Nephron progenitor cell (in vitro differentiated cells): ENCODE data around the gene TLR9.

Experiments
- DNase-seq: peaks from one replicate; pipeline ENCODE4 v3.0.0; 2021
- H3K27ac Mint-ChIP-seq: 2 replicates; pipeline ENCODE4 v1.8.0; 2021; ENCODE audit warnings: mild to moderate bottlenecking, moderate library complexity, mixed read lengths
- H3K27me3 Mint-ChIP-seq: 2 replicates; pipeline ENCODE4 v1.8.0; 2021; ENCODE audit warnings: mild to moderate bottlenecking, low read depth, mixed read lengths; ENCODE audit not compliant: poor library complexity
- H3K36me3 Mint-ChIP-seq: 2 replicates; pipeline ENCODE4 v1.8.0; 2021; ENCODE audit warnings: low read depth, mixed read lengths
- H3K4me1 Mint-ChIP-seq: 2 replicates; pipeline ENCODE4 v1.8.0; 2021; ENCODE audit warnings: mixed read lengths
- H3K4me3 Mint-ChIP-seq: 2 replicates; pipeline ENCODE4 v1.8.0; 2021; ENCODE audit warnings: mild to moderate bottlenecking, moderate library complexity, mixed read lengths
- H3K9me3 Mint-ChIP-seq: 2 replicates; pipeline ENCODE4 v1.8.0; 2021; ENCODE audit warnings: mild to moderate bottlenecking, moderate library complexity, mixed read lengths
- CTCF ChIP-seq: fragments of 200-600 bp; sonication (generic); IDR thresholded peaks from 2 replicates; pipeline ENCODE4 v1.5.0; 2021; ENCODE audit warnings: antibody characterized with exemption

Gene TLR9

GRCh38 chr3:52256159-52256558 is 30.7 kb upstream of the TLR9 start:
- Mint-ChIP-seq H3K27ac (no peak overlapping the region), H3K27me3 (peaks cover 3% of the 10 kb centered on the region), H3K4me3 (no peak overlapping the region), H3K36me3 (peaks cover 76% of the 10 kb centered on the region), H3K4me1 (peaks cover 11% of the 10 kb centered on the region), H3K9me3 (no peaks in the 10 kb centered on the region)
- no peak for DNase-seq
- TF ChIP-seq CTCF: no peak

- H3K27me3 Mint-ChIP-seq: peaks cover 3% of the 10 kb centered on the region
- no peak overlapping the region for H3K27ac Mint-ChIP-seq
- no peaks in the 10 kb centered on the region for H3K9me3 Mint-ChIP-seq
- H3K36me3 Mint-ChIP-seq: peaks cover 60% of the 10 kb centered on the region
- DNase-seq: no peak
- peaks cover 11% of the 10 kb centered on the region for H3K4me1 Mint-ChIP-seq
- TF ChIP-seq CTCF: no peak
- no peak overlapping the region for H3K4me3 Mint-ChIP-seq
These were observed 29.2 kb upstream of the TLR9 start for GRCh38 chr3:52254608-52255007.

DNA sequence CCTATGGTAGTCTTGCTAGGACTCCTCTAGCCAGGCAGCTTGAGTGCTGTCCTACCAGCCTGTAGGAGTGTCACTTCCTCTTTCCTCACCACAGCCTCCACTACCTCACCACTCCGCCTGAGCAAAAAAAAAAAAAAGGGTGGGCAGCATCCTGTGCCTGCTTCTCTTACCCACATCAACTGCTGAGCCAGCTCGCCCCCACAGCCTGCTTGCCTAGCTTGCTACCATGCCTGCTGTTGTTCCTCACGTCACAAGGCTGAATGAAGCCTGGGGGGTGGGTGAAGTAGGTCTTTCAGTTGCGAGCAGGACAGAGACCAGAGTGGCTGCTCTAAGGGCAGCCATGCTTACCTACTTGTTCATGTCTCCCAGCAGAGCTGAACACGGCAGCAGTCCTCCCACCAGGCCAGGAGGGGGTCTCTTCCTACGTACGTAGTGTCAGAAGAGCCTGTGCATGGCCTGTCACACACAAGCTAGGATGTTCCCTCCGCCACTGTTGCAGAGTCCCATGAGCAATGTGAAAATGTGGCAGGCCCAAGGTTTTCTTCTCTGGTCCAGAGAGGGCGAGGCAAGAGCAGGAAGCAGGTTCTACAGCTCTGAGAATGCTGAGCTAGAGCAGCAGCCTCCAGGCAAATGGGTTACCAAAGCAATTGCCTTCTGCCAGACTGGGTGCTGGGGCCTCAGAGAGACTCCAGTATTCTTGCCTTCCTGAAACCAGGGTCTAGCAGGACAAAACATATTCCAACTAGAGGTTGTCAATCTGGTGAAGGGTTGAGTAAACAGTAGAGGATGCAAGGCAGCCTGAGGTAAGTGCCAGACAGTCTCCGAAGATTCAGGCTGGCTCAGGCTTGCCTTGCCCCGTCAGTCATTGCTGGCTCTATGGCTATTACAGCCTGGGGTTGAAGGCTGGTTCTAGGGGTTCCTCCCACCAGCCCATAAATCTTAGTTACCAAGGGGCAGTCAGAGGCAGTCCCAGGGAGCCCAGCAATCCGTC is 28.2 kb upstream of the TLR9 start:
- no peak overlapping the region for H3K4me3 Mint-ChIP-seq
- TF ChIP-seq CTCF: no peak
- H3K27ac Mint-ChIP-seq: peak overlapping the region; percentile 64
- no peaks in the 10 kb centered on the region for H3K9me3 Mint-ChIP-seq
- no peak for DNase-seq
- peaks cover 50% of the 10 kb centered on the region for H3K36me3 Mint-ChIP-seq
- peaks cover 3% of the 10 kb centered on the region for H3K27me3 Mint-ChIP-seq
- peaks cover 11% of the 10 kb centered on the region for H3K4me1 Mint-ChIP-seq

- DNase-seq: no peak
- peaks cover 19% of the 10 kb centered on the region for H3K36me3 Mint-ChIP-seq
- peaks cover 23% of the 10 kb centered on the region for H3K27me3 Mint-ChIP-seq
- no peak overlapping the region for H3K27ac Mint-ChIP-seq
- no peak for TF ChIP-seq CTCF
- H3K4me3 Mint-ChIP-seq: no peak overlapping the region
- H3K4me1 Mint-ChIP-seq: peaks cover 14% of the 10 kb centered on the region
- H3K9me3 Mint-ChIP-seq: no peaks in the 10 kb centered on the region
These were observed 24.7 kb upstream of the TLR9 start for GRCh38 chr3:52250122-52250521.

DNA sequence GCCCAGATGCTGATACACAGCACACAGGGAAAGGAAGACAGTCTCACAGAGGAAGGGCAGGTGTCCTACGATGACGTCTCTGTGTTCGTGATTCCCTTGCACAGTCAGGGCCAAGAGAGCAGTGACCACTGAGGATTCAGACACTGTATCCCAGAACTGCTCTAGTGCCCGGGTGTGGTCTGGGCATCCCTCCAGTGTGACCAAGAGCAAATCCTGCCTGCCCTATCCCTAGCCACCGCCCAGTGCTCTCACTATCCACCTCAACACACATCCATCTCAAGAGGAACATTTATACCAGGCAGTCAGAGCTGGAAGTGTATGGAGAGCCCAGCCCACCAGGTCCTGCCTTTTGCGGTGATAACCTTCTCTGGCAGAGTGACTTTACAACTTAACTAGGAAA is 24.2 kb upstream of the TLR9 start:
- Mint-ChIP-seq H3K4me3 (no peak overlapping the region), H3K36me3 (peaks cover 17% of the 10 kb centered on the region), H3K4me1 (peaks cover 17% of the 10 kb centered on the region), H3K9me3 (no peaks in the 10 kb centered on the region), H3K27ac (no peak overlapping the region), H3K27me3 (peaks cover 27% of the 10 kb centered on the region)
- TF ChIP-seq CTCF: no peak
- DNase-seq: no peak
